Germinal center (tissue), 1 donor: ENCODE data around the gene CNTN1.

Source experiments
- DNase-seq: peaks from one replicate; pipeline ENCODE4 v3.0.0; 2012; ENCODE audit warnings: mixed read lengths, low spot score

CNTN1 gene

GRCh38 chr12:40691913-40692764 is at the start of gene CNTN1:
TSS of gene CNTN1 (plus strand) at chr12:40692439.
- peak; percentile 69 for DNase-seq

DNA sequence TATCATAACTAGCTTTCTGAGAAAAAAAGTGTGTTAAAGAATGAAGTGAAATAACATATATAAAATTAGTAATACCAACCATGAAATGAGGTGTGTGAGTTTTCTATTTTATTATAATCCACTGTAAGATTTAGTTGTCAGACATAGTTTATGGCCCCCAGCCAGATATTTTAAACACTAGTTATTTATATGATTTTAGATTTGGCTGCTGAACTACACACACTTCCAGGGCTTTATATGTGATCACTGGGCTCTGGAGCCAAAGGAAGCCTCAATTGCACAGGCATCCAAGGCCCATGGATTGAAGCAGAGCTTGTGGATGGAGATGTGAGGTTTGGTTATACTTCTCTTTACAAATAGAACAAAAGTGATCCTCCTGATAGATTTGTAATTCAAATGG is 48.7 kb upstream of the CNTN1 start:
- DNase-seq, result no peak

GRCh38 chr12:40643976-40644375 is 48.3 kb upstream of the CNTN1 start:
- DNase-seq, result no peak

DNA sequence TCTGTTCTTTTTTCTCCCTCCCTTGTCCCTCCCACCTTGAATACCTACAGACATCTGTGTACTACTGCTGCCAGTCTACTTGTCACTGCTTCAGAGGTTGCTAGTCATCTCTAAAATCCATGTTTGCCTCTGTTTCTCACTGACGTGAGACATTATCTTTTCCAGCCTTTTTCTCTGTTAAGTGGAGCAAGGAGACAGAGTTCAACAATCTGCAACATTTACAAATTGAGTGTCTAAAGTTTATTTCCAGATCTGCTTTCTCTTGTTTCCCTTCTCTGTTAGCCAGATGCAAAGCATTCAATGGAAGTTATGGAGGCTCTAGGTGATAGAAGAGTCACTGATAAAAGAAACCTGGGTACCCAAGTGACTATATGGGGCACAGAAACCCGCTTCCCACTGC is 47.5 kb upstream of the CNTN1 start:
- DNase-seq, result no peak

- no peak for DNase-seq
Measured at GRCh38 chr12:40645361-40645760, 46.9 kb upstream of the CNTN1 start.

DNA sequence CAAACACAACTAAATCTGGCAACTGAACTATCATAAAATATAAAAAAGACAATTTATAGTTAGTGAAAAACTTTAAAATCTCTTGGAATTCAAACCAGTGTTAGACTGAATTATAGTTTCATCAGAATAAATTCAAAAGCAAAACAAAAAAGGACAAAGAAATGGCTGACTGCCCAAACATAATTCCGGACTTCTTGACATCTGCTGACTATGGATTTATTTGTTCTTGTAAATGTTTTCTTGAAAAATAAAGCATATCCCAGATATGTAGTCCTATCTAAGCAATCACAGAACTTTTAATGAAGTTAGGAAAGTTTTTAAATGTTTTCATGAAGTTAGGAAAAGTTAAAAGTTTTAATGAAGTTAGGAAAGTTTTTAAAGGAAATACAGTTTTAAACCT is 45.8 kb upstream of the CNTN1 start:
- DNase-seq, result no peak

DNA sequence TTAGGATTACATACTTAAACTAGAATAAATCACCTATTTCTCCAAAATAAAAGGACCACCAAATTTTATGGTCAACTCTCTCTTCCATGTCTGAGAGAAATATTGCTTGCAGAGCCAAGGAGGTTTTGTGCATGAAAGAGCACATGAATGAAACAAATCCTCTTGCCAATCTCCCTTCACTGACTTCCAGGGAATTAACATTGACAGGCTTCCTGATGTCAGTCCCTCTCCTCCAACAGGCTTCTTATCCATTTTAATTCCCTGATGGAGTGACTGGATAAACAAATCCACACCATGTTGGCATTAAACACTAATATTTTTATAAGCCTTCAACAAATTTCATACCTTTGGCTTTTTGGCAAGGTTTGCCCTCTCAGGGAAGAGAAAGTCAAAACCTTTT is 45.3 kb upstream of the CNTN1 start:
- DNase-seq, result no peak

- DNase-seq, result no peak
Measured at GRCh38 chr12:40647651-40648050, 44.6 kb upstream of the CNTN1 start.

DNA sequence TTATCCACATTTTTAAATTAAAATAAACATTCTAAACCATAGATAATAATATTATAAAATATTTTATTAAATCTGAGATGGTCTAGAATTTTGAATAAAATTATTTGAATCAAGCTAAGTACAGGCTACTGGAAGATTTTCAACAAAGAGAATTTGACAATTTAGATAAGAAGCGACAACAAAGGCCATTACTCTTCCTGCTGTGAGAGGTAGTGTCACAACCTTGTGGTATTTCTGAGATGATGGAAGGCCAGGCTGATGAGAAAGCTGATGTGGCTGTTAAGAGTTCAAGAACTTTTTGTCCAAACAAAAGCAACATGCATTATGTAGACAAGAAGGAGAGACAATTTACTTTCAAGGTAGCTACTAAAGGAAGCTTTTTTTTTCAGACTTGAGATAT is 43.7 kb upstream of the CNTN1 start:
- DNase-seq, result no peak

DNA sequence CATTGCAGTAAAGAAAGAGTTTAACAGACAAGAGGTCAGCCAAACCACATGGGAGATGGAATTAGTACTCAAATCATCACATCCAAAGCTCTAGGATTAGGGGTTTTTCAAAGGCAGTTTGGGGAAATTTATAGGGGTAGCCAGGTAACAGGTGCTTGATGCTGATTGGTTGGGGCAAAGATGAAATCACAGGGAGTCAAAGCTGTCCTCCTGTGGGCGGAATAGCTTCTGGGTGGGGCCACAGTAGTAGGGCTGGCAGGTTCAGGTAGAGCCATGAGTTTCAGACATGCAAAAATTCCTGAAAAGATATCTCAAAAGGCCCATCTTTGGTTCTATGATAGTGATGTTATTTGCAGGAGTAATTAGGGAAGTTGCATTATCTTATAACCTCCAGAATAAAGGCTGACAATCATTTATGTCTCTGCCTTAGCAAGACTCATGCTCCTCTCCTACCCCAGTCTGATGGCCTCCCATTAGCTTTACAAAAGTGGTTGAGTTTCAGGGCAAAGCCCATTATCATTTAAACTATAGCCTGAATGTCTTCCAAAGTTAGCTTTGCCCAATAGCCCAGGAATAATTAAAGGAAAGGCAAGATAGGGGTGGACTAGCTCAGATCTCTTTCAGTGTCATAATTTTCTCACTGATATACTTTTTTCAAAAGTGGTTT is 42.1 kb upstream of the CNTN1 start:
- no peak for DNase-seq

- DNase-seq, result no peak
Measured at GRCh38 chr12:40655451-40655850, 36.8 kb upstream of the CNTN1 start.

DNA sequence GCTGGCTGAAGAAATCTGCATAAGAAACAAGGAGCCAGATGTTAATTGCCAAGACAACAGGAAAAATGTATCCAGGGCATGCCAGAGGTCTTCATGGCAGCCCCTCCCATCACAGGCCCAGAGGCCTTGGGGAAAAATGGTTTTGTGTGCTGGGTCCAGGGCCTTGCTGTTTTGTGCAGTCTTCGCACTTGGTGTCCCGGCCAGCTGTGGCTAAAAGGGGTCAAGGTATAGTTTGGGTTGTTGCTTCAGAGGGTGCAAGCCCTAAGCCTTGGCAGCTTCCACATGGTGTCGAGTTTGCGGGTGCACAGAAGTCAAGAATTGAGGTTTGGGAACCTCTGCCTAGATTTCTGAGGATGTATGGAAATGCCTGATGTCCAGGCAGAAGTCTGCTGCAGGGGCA is 29.9 kb upstream of the CNTN1 start:
- DNase-seq, result no peak

DNA sequence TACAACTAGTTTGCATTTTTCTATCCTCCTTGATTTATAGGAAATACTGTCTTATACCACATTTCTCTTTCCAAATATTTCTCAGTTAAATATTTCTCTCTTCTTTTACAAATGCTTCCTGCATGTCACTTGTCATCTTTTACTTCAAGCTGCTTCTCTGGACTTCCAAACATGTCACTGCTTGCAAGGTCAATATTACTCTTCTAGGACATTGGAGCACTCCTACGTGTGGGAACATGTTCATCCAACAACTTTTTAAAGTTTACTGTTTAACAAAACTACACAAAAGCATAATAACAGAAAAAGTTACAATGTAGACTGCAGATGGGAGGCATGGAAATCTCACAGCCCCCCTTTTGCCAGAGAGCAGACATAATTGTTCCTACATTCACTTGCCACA is 28.5 kb upstream of the CNTN1 start:
- DNase-seq, result no peak

DNA sequence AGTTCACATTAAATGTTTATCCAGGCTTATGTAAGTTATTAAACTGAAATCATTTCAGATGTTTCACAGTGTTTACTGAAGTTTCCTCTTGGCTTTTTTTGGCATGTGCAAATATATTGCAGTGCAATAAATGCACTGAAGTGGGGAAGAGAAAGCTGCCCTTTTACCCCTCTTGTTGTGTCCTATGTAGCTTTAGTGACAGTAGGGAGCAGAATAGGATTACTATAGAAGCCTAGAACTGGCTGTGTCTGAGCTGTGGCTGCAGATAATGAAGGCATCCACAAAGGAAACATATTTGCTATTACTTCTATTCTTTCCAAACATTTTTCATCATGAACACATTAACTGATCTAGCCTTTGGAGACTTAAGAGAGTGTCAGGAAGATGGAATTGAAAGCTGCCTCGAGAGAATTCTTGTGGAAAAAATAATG is 24.1 kb upstream of the CNTN1 start:
- DNase-seq, result no peak

- DNase-seq, result no peak
Measured at GRCh38 chr12:40672741-40673271, 19.4 kb upstream of the CNTN1 start.

GRCh38 chr12:40681148-40681547 is 11.1 kb upstream of the CNTN1 start:
- no peak for DNase-seq

DNA sequence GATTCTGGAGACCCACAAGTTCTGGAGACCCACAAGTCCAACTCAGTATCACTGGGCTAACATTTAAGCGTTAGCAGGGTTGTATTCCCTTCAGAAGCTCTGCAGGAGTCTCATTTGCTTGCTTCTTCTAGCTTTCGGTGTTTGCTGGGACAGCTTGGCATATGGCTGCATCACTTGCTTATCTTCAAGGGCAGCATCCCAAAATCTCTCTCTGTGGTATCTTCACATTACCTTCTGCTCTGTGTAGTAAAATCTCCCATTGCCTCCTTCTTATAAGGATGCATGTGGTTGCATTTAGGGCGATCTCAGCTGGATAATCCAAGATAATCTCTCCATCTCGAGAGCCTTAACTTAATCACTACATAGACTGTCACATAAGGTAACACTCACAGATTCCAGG is 7.3 kb upstream of the CNTN1 start:
- no peak for DNase-seq

GRCh38 chr12:40688085-40688725 is 4.0 kb upstream of the CNTN1 start:
- DNase-seq, result no peak

DNA sequence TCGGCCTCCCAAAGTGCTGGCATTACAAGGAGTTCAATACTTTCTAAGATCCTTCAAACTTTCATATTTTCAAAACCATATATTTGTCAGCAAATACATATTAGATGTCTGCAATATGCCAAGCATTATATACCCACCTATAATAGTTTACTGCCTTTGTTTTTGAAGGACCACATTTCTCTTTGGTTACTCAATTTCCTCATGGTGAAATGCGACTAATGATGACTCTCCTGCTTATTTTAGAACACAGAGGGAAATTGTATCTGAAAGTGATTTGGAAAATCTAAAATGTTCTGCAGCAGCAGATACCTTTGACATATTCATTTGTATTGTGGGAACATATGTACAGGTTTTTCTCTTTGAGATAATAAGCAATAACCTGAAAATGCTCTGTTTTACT is 2.7 kb upstream of the CNTN1 start:
- DNase-seq, result no peak

DNA sequence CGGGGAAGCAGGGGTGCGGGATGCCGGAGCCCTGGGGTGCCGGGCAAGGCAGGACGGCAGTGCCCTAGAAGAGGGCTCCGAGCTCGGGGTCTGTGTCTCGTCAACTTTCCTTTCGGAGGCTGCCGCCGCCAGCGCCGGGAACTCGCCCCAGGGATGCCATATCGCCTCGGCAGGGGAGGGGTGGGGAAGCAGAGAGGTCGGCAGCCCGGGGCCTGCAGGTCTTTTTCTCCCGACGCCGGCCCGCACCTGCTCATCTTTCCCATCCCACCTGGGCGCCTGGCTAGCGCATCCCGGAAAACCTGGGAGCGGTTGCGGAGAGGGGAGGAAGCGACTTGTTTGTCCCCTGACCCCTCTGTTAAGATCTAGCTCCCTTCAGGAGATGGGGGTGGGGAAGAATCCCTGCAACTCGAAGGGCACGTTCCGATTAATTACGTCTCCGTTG is 547 bp downstream of the CNTN1 start:
- DNase-seq, result no peak

DNA sequence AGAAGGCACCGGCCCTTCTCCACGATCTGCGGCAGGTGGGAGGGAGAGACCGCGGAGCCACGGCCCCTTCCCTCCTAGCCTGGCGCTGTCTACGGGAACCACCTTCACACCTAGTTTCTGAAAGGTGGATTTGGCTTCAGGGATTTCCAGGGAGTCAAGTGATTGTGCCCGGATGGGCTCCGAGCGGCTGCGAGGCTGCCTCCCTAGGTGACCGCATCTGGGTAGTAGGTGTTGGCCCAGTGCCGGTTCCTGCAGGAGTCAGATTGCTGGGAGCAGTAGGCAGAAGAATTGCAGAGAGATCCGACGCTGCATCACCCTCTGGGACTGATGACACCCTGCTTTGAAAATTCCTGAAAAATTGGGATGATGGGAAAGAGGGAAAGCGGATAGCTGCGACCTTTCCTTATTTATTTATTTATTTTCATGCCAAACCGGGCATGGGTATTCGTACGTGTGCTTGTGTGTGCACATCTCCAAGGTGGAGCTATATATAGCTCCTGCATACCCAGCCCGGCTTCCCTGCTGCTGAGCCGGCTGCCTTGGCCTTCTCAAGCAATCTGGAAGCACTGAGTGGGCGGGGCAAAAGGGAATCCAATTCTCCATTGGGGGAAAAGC is 1.1 kb downstream of the CNTN1 start:
- DNase-seq, result no peak

DNA sequence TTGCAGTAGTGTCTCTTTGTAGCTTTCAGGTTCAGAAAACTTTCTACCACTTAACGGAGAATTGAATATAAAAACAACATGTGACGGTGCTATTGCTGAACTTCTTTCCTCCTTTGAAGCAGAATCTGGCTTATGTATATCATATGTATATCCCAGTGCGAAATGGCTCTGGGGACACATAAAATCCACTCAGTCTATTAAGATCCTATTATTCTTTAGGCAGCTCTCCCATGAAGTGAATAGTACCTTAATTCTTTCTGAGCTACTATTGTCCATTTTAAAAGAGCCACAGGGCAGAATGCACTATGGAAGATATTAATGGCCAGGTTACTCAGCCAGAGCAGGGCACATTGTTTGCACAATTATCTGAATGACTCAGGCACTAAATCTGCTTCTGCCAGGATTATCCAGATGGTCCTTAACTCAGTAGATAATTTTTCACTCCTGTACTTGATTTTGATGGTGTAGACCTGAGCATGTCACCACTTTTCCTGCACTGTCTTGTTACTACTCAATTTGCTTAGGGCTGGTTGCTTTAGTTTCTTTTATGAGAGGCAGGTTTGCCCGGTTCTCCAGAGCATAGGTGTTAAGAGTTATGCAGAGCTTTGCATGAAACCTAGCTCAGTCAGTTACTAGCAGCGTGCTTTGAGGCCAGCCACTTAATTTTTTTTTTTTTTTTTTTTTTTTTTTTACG is 5.5 kb downstream of the CNTN1 start:
- no peak for DNase-seq
